NCI-H526 treated with DMSO at 0.1 percent for 48 hours (cell line): ENCODE measurements around the gene PITHD1.
A peak's percentile ranks its signal among the peaks of the same experiment; 100 is the strongest.
"Not testable (repeated sequence)": the region's sequence is repeated elsewhere in the genome, so short reads cannot be mapped to it uniquely, and the experiment has no call there.

Experiments used
- DNase-seq: peaks from one replicate; lab custom pipeline; 2025; lab: John Stamatoyannopoulos, UW

The PITHD1 gene

DNA sequence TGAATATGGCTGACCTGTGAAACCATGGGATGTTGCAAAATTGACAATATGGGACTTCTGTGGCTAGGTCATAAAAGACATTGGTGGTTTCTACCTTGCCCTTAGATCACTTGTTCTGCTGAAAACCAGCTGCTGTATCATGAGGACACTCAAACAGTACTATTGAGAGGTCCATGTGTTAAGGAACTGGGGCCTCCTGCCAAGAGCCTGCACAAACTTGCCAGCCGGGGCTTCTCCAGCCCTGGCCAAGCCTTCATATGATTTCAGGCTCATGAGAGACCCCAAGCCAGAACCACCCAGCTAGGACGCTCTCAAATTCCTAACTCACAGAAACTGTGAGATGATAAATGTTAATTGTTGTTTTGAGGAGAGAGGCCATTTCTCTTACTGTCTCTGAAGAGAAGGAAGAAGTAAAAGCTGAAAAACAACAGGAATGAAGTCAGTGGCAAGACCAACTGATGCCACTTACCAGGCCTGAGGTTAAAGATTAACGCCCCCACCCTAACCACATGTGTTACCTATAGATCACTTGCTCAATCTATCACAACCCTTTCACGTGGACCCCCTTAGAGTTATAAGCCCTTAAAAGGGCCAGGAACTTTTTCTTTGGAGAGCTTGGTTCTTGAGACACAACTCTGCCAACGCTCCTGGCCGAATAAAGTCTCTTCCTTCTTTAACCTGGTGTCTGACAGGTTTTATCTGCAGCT is 3.9 kb upstream of the PITHD1 start:
- no peak for DNase-seq

DNA sequence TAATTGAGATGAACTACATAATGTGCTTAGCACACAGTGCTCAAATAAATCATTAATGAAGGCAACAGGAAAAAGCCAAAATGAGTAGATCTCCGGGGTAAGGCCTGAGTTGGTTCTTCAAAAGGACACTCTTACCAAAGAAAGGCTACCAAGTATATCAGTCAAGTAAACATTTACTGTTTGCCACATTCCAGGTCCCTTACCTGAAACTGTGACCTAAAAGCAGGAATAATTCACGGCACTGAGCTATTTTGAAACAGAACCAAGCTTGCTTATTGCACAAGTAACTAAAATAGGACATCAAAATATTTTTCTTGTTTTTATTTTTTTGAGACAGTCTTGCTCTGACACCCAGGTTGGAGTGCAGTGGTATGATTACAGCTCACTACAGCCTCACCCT is 2.0 kb upstream of the PITHD1 start:
- no peak for DNase-seq

DNA sequence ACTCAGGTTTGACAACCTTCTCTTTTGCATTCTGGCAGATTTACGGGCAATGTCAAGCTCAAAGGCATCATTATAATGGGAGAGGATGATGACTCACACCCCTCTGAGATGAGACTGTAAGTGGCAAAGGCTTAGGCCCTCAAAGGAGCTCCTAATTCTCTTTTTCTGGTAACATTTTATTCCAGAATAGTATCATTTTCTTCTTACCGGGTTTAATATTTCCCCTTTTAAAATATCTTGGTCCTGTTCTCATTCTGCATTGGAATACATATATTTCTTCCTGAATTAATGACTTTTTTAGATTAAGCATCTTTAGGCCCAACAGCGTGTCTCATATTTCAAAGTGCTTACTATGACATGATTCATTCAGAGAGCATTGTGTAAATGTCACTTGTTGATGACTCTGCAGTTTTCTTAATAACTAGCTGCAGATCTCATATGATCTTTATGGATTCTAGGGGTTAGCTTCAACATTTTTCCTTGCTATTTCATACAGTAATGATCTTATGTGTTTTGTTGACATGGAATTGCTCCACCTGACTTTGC is 1.7 kb downstream of the PITHD1 start:
- DNase-seq = no peak

DNA sequence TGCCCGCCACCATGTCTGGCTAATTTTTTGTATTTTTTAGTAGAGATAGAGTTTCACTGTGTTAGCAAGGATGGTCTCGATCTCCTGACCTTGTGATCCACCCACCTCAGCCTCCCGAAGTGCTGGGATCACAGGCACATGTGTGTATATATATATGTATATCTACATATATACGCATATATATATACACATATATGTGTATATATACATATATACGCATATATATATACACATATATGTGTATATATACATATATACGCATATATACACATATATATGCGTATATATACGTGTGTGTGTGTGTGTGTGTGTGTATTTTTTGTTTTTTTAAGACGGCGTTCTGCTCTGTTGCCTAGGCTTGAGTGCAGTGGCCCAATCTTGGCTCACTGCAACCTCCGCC is 4.9 kb downstream of the PITHD1 start:
- DNase-seq = not testable (repeated sequence)

DNA sequence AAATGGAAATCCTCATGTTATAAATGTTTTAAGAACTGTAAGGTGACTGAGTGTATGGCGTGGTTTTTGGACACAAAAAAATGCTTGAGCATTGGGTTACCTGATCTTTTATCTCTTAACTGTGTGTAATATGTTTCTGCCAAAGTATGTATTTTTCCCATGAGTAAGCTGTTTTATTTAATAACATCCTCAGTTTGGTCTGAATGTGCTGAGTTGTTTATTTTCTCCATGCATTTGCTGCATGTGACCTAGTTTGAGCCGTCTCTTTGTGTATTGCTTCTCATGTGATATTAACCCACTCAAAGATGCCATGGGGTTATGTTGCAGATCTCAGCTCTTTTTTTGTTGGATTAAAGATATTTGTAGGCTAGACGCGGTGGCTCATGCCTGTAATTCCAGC is 6.6 kb downstream of the PITHD1 start:
- no peak for DNase-seq

DNA sequence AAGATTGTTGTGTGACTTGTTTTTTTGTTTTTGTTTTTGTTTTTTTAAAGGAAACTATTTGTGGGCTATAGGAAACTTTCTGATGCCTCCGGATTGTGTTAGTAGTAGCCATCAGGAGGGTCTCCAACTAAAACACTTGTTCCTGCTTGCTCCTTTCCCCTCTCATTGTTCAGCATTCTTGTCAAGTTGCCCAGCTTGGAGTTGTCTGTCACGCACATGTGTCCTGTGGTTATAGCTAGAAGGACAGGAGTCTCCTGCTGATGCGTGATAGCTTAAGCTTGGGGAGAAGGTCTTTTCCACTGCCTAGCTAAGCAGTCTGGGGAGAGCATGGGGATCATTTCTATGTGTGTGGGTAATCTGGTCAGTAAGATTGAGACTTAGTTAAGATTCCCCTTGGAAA is 9.5 kb downstream of the PITHD1 start:
- DNase-seq = no peak

DNA sequence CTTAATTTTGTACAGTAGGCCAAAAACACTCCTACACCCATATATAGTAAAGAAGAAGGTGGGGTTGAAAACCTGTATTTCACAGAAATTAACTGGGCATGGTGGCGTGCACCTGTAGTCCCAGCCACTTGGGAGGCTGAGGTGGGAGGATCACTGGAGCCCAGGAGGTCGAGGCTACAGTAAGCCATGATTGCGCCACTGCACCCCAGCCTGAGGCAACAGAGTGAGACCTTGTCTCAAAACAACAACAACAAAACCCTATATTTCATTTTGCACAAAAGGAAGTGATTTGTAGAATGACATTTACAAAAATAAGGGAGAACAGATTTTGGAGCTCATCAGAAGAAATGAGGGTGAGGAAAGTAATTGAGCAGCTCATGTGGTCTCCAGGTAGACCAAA is 10.5 kb downstream of the PITHD1 start:
- DNase-seq = no peak

DNA sequence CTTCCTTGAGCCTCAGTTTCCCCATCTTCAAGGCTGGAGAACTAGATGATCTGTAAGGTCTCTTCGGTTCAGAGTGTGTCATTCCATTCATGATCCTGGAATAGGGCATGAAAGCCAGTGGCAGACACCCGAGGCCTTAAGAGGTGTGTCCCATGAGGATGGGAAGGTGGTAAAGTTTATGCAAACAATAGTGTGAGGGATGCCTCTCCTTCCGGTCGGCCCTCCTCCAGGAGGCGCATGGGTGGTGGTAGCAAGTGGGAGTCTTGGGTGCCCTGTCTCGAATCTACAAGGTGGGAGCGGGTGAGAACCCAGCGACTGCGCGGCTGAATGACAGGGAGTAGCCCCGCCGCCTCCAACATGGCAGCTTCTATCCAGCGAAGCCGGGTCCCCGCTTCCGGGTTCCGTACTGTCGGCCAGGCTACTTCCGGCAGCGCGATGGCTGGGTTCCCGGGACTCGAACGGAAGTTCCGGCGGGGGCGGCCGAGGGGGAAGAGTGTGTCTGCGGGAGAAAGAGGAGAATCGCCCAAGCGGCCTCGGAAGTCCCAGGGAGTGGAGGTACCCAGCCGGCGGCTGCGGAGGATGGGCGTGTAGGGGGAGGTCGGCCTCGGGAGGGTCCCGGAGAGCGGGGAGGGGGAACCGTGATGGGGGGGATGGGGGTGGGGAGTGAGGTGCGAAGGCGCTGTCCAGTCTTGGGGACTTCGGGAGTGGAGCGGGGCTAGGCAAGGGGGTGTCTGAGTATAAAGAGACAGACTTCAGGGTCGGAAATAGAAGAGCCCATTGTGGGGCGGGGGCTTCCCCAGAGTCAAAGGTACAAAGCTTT is 12.7 kb downstream of the PITHD1 start, which contains the start of gene LYPLA2:
LYPLA2 (plus strand) TSS at position 450 of the 820 bp plus-strand sequence. CDS start 1,538 bp downstream, outside the sequence.
- DNase-seq = peak; percentile 72

DNA sequence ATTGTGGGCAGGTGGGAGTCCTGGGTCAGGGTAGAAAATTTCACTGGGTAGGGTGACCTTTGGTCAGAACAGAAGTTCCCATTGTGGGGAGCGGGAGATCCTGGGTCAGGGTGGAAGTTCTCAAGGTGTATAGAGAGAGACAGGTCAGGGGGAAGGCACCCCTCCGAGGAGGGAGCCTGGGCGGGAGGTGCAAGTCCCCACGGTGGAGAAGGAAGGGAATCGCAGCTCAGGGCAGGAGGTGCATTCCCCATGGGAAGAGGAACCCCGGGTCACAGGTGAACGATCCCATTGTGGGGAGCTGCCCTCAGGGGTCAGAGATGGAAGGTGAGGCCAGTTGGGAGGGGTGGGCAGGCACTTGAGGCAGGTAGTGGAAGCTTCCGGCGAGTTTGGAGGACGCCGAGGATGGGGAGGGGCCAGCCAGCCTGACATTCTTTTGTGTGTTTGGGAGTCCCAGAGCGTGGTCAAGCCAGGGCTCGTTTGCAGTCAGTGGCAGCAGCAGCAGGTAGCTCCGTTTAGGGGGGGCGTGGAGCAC is 13.4 kb downstream of the PITHD1 start:
- no peak for DNase-seq

DNA sequence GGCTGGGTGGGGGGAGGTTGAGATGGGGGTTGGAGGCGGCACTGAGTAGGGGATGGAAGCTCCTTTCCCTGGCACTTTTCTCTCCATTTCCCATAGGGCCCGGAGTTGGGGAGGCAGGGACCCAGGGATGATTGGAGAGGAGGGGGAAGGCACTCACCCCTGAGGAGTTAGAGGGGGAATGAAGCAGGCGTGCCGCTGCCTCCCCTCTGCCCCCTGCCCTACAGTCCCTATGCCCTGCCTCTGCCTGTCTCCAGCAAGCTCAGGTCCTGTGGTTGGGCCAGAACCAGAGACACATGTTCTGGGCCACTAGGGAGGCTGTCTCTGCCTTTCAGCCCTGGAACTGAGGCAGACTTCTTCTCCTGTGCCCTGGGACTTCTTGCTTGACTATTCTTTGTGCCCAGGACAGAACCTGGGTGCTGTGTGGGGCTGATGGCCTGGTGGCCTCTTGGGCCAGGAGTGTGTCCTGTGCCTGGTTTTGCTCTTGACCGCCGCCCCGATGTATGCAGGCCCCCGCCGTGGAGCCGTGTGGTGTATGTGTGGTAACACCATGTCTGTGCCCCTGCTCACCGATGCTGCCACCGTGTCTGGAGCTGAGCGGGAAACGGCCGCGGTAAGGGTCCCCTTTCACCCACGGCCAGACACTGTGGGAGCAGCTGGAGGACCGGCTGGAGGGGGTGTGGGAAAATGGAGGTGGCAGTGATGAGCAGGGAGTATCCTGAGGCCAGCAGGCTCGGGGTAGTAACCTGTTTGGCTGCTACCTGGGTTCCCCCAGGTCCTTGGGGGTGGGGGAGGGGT is 14.1 kb downstream of the PITHD1 start:
- DNase-seq = no peak

DNA sequence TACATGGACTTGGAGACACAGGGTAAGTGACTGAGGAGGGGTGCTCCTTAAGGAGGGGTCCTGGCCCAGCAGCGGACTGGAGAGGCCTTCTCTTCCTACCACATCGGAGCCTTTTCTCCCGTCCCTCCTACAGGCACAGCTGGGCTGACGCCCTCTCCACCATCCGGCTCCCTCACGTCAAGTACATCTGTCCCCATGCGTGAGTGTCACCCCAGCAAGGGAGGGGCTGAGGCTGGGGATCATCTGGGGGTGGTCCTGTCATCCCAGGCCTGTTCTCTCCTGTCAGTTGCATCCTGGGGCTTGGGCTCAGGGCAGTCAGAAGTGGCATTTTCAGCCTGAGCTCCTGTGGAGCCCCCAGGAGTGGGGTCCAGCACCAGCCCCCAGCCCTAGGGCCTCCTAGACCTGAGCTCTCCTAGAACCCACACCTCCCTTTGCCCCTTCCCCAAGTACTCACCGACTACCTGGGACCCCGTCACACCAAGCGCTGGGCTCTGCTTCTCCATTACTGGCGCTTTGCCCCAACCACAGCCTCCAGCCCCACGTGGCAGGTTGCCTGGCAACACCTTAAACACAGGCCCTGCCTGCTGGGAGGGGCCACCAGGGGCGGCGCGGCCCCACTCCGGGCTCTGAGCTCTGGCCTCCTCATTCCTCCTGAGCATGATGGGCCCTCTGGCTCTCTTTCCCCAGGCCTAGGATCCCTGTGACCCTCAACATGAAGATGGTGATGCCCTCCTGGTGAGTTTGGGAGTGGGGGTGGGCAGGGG is 15.0 kb downstream of the PITHD1 start:
- no peak for DNase-seq

DNA sequence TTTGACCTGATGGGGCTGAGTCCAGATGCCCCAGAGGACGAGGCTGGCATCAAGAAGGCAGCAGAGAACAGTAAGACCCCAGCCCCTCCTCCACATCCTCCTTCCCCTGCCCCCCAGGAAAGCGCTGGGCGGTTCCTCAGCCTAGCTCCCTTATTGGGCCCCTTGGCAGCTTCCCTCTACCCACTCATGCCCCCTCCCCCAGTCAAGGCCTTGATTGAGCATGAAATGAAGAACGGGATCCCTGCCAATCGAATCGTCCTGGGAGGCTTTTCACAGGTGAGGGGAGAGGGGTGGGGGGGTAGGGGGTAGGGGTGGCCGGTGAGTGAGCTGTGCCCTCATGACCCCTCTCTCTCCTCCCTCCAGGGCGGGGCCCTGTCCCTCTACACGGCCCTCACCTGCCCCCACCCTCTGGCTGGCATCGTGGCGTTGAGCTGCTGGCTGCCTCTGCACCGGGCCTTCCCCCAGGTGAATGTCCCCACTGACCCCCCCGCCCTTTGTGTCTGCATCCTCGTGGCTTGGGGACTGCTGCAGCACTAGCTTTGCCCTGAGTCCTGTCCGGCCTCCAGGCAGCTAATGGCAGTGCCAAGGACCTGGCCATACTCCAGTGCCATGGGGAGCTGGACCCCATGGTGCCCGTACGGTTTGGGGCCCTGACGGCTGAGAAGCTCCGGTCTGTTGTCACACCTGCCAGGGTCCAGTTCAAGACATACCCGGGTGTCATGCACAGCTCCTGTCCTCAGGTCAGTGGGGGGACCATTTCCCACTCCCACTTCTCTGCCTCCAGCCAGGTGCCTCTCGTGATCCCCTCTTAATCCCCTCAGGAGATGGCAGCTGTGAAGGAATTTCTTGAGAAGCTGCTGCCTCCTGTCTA is 15.9 kb downstream of the PITHD1 start:
- no peak for DNase-seq

DNA sequence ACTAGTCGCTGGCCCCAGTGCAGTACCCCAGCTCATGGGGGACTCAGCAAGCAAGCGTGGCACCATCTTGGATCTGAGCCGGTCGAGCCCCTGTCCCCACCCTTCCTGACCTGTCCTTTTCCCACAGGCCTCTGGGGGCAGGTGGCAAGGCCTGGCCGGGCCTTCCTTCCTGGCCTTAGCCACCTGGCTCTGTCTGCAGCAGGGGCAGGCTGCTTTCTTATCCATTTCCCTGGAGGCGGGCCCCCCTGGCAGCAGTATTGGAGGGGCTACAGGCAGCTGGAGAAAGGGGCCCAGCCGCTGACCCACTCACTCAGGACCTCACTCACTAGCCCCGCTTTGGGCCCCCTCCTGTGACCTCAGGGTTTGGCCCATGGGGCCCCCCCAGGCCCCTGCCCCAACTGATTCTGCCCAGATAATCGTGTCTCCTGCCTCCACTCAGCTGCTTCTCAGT is 16.5 kb downstream of the PITHD1 start:
- DNase-seq = not testable (repeated sequence)

DNA sequence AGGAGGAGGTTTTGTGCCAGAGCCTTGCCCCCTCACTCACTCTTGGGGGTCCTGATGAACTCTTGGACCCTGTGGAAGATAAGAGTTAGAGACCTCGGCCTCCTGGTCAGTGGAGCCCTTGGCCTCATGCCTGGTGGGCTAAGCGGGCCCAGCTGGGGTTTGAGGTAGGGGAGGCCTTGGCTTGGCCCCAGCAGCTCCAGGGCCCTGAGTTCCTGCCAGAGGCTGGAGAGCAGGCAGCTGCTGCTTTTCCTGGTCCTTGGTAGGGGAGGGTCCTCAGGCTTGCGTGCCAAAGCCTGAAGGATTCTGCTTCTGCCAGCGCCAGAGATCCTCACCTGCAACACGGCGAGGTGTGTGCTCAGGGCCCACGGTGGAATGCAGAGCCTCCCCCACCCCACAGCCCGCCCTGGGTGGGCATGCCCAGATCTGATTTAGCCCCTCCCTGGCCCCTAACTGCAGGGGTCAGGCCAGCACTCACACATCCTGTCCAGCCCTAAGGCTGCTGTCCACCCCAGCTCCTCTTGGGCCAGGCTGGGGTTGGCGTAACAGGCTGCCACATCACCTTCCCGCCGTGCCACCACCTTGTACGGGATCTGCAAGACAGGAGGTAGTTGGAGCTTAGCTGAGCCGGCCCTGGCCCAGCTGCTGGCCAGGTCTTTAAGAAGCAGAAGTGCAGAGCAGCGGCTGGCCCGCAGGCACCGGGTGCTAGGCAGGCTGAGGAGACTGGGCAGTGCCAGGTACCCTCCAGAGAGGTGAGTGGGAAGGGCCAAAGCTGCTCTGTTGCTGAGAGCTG is 17.7 kb downstream of the PITHD1 start:
- DNase-seq = no peak

DNA sequence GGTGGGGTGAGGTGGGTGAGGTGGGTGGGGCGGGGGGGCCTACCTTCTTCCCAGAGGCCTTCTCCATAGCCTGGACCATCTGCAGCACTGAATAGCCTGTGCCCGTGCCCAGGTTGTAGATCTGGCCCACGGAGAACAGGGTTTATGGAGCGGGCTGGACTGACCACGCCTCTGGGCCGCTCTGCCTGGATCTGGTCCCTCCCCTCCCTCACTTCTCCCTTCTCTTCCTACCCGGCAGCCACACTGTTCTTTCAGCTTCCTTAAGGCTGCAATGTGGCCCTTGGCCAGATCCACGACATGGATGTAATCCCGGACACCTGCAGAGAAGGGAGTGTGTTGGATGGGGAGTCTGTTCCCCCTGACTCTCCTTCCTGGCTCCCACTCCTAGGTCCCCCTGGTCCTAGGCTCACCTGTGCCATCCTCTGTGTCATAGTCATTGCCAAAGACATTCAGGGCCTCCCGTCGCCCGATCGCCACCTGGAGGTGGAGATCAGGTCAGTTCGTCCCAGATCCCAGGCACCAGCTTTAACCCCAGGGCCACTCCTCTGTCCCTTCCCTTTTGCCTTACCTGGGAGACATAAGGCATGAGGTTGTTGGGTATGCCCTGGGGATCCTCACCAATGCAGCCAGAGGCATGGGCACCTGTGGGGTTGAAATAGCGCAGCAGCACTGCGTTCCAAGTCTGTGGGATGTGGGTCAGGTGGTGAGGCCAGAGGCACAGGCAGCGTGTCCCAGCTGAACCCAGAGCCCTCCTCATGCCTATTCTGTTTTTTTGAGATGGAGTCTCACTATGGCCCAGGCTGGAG is 18.5 kb downstream of the PITHD1 start:
- no peak for DNase-seq

DNA sequence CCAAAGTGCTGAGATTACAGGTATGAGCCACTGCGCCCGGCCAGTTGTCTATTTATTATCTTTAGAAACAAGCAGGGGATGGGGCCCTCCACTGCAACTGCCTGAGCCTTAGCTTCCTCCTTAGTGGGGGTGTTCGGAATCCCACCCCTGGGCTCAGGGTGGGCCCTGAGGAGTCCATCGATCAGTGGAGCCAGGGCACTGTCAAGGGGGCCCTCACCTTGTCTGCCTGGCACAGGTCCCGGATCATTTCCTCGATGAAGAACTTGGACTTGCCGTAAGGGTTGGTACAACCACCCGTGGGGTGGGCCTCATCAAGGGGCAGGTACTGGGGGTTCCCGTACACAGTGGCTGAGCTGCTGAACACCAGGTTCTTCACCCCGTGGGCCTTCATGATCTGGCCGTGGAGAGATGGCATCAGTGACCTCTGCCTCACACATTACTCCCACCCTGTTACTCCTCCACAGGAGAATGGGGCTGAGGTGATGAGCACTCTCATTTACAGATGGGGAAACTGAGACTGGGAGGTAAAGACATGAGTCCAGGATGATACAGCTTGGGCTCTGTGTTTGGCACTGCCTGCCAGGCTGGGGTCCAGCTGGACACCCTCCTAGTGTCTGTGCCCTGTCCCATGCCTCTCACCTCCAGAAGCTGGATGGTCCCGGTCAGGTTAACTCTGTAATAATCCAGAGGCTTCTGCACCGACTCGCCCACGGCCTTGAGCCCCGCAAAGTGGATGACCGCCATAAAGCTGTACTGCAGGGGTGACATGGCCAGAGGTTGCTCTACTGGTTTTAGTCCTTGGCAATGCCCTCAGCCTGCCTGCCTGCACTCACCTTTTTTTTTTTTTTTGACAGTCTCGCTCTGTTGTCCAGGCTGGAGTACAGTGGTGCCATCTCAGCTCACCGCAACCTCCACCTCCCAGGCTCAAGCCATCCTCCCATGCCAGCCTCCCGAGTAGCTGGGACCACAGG is 19.5 kb downstream of the PITHD1 start:
- DNase-seq = no peak

DNA sequence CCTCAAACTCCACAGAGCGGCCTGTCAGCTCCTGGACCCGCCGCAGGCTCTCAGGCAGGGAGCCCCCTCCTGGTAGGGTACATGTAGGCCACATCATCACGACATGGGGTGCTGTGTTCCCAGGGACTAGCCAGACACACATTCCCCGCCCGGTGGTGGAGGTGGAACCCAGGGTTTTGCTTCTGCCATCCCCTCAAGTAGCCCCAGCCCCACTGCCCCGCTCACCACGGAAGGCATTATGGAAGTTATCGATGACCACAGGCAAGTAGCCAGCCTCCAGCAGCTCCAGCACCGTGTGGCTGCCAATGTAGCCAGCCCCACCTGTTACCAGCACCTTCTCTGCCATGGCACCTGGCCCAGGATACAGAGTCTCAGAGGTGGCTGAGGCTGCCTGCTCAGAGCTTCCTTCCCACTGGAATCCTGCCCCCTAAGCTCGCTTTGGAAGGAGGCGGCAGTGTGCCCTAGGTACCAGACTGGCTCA is 20.5 kb downstream of the PITHD1 start:
- no peak for DNase-seq
